Muscle layer of colon (tissue), 2 donors: ENCODE measurements around the gene RAB26.

Experiments used
- H3K27ac ChIP-seq: one replicate; pipeline ENCODE4 v1.7.0; 2013; ENCODE audit warnings: low read depth, mild to moderate bottlenecking, low read length, moderate library complexity
- H3K27me3 ChIP-seq, 2 donors: one replicate each; pipeline ENCODE4 v1.7.0; 2013; ENCODE audit warnings: low read length in 2 of 2, mild to moderate bottlenecking in 2 of 2; ENCODE audit not compliant: insufficient read depth in 2 of 2, control insufficient read depth in 1 of 2
- H3K36me3 ChIP-seq: one replicate; pipeline ENCODE4 v1.7.0; 2013; ENCODE audit warnings: mild to moderate bottlenecking, low read length; ENCODE audit not compliant: insufficient read depth
- H3K4me1 ChIP-seq: one replicate; pipeline ENCODE4 v1.7.0; 2013; ENCODE audit warnings: mild to moderate bottlenecking, low read length; ENCODE audit not compliant: insufficient read depth
- H3K4me3 ChIP-seq, 2 donors: one replicate each; pipeline ENCODE4 v1.7.0; 2013; ENCODE audit warnings: low read length in 2 of 2, low read depth in 1 of 2, mild to moderate bottlenecking in 1 of 2, moderate library complexity in 1 of 2
- H3K9ac ChIP-seq: one replicate; pipeline ENCODE4 v1.7.0; 2013; ENCODE audit warnings: low read length
- H3K9me3 ChIP-seq: one replicate; pipeline ENCODE4 v1.7.0; 2013; ENCODE audit warnings: mild to moderate bottlenecking, low read length
- donor health status: abdominal sarcoma.
- donor health status: Adenocarcinoma of cecum.

Gene RAB26

DNA sequence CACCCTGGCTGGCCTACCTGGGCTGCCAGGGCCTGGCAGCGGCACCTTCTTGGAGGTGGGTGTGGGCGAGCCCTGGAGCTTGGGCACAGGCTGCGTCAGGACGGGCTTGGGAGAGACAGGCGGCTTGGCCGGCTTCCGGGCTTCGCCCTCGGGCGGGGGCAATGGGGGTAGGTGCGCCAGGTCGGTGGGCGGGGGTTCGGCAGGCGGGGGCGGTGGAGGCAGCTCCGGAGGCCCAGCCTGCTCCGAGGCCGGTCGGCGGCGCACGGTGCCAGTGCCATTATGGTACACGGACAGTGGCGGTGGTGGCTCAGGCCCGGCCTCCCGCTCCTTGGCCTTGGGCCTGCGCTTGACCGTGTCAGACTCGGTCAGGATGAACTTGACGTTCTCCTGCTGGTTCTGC, 31.2 kb downstream of the RAB26 start:
- no peaks in the 10 kb centered on the region for H3K4me1 ChIP-seq
- H3K9ac ChIP-seq = no peak overlapping the region
- no peaks in the 10 kb centered on the region for H3K27me3 ChIP-seq
- H3K27ac ChIP-seq = no peak overlapping the region
- peaks cover 19% of the 10 kb centered on the region for H3K36me3 ChIP-seq
- H3K9me3 ChIP-seq = no peaks in the 10 kb centered on the region
- no peak overlapping the region for H3K4me3 ChIP-seq

- Histone ChIP-seq H3K27me3 (no peaks in the 10 kb centered on the region), H3K27ac (no peak overlapping the region), H3K36me3 (peaks cover 10% of the 10 kb centered on the region), H3K9ac (no peak overlapping the region), H3K4me3 (no peak overlapping the region), H3K9me3 (no peaks in the 10 kb centered on the region), H3K4me1 (no peaks in the 10 kb centered on the region)
These were observed 32.0 kb downstream of the RAB26 start for GRCh38 chr16:2180461-2180860.

DNA sequence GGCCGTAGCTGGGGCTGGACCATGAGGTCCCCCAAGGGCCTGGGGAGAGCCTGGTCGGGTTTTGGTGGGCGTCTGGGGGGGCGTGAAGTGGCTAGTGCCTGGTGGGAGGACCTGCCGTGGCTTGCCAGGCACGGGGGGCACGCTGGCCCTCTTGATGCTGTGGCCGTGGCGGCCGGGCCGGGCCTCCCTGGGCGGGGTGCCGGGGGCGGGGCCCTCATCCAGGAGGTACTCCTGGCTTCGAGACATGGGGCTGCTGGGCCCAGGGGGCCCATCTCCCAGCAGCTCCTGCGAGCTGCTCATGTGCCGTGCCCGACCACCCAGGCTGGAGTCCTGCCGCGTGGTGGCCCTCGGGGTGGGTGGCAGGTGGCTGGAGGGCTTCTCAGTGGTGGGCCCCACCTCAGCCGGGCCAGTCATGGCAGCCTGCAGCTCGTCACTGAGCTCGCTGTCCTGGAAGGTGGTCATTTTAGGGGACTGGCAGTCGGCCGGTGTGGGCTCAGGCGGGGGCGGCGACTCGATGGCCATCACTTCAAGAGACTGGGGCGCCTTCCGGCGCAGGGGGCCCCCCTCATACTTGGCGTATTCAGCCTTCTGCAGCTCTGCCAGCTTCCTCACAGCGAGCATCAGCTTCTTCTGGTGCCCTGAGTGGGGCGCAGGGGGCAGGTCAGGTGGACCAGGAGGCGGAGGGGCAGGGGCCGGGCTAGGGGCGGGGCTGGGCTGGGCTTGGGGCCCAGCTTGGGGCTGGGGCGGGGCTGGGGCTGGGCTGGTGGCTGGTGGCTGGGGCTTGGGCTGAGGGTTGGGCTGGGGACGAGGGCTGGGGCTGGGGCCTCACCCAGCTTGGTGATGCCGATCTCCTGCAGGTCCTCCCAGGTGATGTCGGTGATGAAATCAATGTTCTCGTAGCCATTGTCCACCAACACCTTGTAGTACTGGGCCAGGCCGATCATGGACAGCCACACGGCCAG, 32.8 kb downstream of the RAB26 start:
- no peaks in the 10 kb centered on the region for H3K27me3 ChIP-seq
- no peak overlapping the region for H3K27ac ChIP-seq
- H3K4me1 ChIP-seq = no peaks in the 10 kb centered on the region
- H3K9ac ChIP-seq = no peak overlapping the region
- H3K36me3 ChIP-seq = peaks cover 2% of the 10 kb centered on the region
- H3K9me3 ChIP-seq = no peaks in the 10 kb centered on the region
- H3K4me3 ChIP-seq = no peak overlapping the region

DNA sequence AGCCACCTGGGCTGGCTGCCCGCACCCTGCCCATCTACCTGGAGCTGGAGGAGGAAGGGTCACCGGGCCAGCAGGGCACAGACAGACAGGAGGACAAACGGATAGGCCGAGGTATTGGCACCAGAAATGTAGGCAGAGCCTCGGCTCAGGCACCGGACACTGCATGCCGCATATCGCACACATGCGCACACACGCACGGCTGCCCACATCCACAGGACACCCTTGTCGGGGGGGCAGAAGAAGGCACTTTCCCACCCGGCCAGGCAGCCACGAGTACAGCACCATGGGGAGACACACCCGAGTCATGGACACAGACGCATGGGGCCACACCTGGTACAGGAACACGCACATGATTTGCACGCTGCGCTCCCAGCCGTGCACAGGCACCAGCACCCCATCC, 33.5 kb downstream of the RAB26 start:
- H3K4me3 ChIP-seq = no peak overlapping the region
- no peak overlapping the region for H3K9ac ChIP-seq
- no peaks in the 10 kb centered on the region for H3K36me3 ChIP-seq
- no peaks in the 10 kb centered on the region for H3K4me1 ChIP-seq
- H3K27me3 ChIP-seq = no peaks in the 10 kb centered on the region
- H3K27ac ChIP-seq = no peak overlapping the region
- no peaks in the 10 kb centered on the region for H3K9me3 ChIP-seq

- H3K4me3 ChIP-seq = no peak overlapping the region
- H3K4me1 ChIP-seq = no peaks in the 10 kb centered on the region
- H3K27ac ChIP-seq = no peak overlapping the region
- no peaks in the 10 kb centered on the region for H3K27me3 ChIP-seq
- no peaks in the 10 kb centered on the region for H3K9me3 ChIP-seq
- H3K36me3 ChIP-seq = no peaks in the 10 kb centered on the region
- H3K9ac ChIP-seq = no peak overlapping the region
These were observed 35.2 kb downstream of the RAB26 start for GRCh38 chr16:2183671-2184070.

- H3K9ac ChIP-seq = no peak overlapping the region
- no peaks in the 10 kb centered on the region for H3K4me1 ChIP-seq
- no peaks in the 10 kb centered on the region for H3K36me3 ChIP-seq
- no peak overlapping the region for H3K4me3 ChIP-seq
- H3K27ac ChIP-seq = no peak overlapping the region
- H3K27me3 ChIP-seq = no peaks in the 10 kb centered on the region
- no peaks in the 10 kb centered on the region for H3K9me3 ChIP-seq
These were observed 35.9 kb downstream of the RAB26 start for GRCh38 chr16:2184346-2184745.

DNA sequence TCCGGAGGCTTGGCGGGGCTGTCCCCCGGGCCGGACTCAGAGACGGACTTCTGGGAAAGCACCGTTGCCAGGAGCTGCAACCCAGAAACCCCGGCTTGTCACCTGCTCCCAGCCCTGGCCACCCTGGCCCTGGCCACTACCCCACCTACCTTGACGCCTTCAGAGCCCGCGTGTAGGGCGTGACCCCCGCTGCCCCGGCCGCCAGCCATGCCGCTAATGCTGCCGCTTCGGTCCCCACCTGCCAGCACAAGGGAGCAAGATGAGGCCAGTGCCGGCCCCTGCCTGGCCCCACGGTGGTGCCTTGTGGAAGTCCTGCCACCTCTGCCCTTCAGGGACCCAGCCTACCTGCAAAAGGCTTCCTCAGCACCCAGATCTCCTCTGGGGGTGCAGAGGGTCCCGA, 36.5 kb downstream of the RAB26 start:
- no peak overlapping the region for H3K9ac ChIP-seq
- H3K9me3 ChIP-seq = no peaks in the 10 kb centered on the region
- H3K27ac ChIP-seq = no peak overlapping the region
- no peaks in the 10 kb centered on the region for H3K4me1 ChIP-seq
- no peak overlapping the region for H3K4me3 ChIP-seq
- no peaks in the 10 kb centered on the region for H3K27me3 ChIP-seq
- no peaks in the 10 kb centered on the region for H3K36me3 ChIP-seq

DNA sequence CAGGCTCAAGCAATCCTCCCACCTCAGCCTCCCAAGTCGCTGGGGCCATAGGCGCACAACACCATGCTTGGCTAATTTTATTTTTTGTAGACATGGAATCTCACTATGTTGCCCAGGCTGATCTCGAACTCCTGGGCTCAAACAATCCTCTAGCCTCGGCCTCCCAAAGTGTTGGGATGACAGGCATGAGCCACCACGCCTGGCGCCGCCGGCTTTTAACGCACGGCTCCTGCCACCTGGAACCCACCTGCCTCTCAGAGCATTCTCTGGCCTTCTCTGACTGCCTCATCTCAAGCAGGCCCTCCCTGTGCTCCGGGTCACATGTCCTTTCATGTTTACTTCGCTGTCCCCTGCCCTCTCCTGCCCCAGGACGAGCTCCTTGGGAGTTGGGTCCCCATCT, 37.6 kb downstream of the RAB26 start:
- no peaks in the 10 kb centered on the region for H3K9me3 ChIP-seq
- no peaks in the 10 kb centered on the region for H3K27me3 ChIP-seq
- H3K4me1 ChIP-seq = no peaks in the 10 kb centered on the region
- no peaks in the 10 kb centered on the region for H3K36me3 ChIP-seq
- no peak overlapping the region for H3K27ac ChIP-seq
- no peak overlapping the region for H3K9ac ChIP-seq
- no peak overlapping the region for H3K4me3 ChIP-seq

DNA sequence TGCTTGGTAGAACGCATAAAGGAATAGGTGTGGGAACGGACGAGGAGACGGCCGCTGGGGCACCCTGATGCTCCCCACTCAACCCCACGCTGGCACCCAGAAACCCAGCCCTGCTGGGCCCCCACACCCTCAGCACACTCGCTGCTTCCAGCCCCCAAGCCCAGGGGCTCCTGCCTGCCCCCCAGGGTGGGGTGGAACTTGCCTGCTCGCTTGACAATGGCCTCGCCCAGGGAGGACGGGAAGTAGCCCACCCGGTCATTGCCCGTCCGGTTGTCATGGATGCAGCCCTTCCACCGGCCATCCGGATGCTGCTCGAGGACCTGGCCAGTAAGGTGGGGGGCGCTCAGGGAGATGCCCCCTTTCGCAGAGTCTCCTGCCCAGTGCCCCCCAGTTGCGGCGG, 38.1 kb downstream of the RAB26 start:
- H3K36me3 ChIP-seq = no peaks in the 10 kb centered on the region
- no peak overlapping the region for H3K4me3 ChIP-seq
- no peak overlapping the region for H3K9ac ChIP-seq
- no peak overlapping the region for H3K27ac ChIP-seq
- no peaks in the 10 kb centered on the region for H3K4me1 ChIP-seq
- no peaks in the 10 kb centered on the region for H3K27me3 ChIP-seq
- no peaks in the 10 kb centered on the region for H3K9me3 ChIP-seq

DNA sequence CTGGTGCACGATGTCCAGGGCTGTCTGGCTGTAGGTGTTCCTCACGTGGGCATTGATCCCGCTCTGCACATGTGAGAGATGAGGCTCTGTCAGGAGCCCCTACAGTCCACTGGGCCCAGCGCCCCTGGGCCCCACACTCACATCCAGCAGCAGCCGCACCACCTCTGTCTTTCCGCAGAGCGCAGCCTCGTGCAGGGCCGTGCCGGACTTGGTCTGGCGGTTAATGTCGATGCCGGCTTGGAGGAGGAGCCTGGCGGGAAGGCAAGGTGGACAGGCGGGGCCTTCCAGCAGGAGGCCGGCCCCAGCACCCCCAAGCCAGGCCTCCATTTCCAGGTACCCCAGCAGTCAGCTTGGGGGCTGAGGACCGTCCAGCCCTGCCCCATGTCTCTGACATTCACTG, 38.8 kb downstream of the RAB26 start:
- Histone ChIP-seq H3K4me1 (no peaks in the 10 kb centered on the region), H3K9ac (no peak overlapping the region), H3K36me3 (no peaks in the 10 kb centered on the region), H3K4me3 (no peak overlapping the region), H3K9me3 (no peaks in the 10 kb centered on the region), H3K27ac (no peak overlapping the region), H3K27me3 (no peaks in the 10 kb centered on the region)

DNA sequence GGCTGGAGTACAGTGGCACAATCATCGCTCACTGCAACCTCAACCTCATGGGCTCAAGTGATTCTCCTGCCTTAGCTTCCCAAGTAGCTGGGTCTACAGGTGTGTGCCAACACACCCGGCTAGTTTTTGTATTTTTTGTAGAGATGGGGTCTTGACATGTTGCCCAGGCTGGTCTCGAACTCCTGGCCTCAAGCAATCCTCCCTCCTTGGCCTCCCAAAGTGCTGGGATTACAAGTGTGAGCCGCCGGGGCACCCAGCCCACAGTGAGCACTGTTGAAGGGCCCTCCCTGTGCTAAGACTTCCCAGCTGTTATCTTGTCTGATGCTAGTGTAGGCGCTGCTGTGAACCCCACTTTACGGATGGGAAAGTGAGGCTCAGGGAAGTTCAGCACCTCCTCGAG, 40.0 kb downstream of the RAB26 start:
- Histone ChIP-seq H3K27me3 (peaks cover 0 to under 1% of the 10 kb centered on the region in 2 donors), H3K4me3 (no peak overlapping the region), H3K27ac (no peak overlapping the region), H3K36me3 (no peaks in the 10 kb centered on the region), H3K4me1 (no peaks in the 10 kb centered on the region), H3K9ac (no peak overlapping the region), H3K9me3 (no peaks in the 10 kb centered on the region)
